GM18873 (cell line): ENCODE data around the gene ZNF350.
"Not testable (repeated sequence)": the region's sequence is repeated elsewhere in the genome, so short reads cannot be mapped to it uniquely, and the experiment has no call there.

Experiments
- ATAC-seq: cut with Tn5 transposase; IDR thresholded peaks from one replicate; pipeline ENCODE4 v1.9.1; 2021; ENCODE audit warnings: mild to moderate bottlenecking, moderate library complexity, moderate number of reproducible peaks; ENCODE audit not compliant: unreplicated experiment, low FRiP score

The ZNF350 gene

DNA sequence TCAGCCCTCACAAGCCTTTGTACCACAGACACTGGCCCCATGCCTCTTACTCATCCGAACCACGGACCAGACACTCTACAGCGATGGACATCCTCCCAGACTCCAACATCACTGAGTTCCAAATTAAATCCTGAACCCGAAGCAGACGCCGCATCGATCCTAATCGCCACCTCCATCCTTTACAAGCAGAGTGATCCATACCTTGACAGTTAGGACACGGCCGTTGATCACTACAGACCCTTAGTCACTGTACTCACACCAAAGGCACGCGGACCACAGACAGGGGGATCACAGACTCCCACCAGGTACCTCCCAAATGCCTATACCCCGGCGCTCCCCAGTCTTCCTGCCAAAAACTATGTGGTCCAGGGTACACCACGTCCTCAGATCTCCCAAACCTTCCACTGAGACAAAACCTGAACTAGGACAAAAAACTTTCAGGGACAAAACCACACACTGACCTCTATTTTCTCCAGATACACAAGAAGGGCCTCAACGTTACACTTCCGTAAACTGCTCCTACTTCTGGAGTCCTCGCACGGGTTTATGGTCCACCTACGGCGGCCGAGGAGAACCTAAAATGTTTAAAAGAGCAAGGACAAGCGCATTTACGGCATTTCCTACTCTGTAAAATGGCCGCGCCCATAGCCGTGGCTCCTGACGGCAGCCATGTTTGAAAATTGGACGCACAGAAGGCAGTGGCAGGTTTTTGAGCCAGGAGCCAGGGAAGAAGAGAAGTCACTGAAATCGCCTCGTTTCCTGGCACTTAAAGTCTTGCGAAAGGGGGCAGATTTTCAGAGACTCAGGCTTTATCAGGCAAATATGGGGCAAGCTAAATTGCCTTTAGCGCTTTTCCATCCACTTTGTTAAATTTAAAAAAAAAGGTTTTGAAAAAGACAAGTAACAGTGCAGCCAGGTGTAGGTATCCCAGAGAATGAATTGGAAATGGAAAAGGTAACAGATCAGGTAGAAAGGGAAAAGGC is at the start of gene ZNF350:
Gene ZNF350, minus strand, starts transcription at position 532 of the 983 bp plus-strand sequence. CDS start 12,480 bp downstream, outside the sequence.
- ATAC-seq = peak; percentile 69

DNA sequence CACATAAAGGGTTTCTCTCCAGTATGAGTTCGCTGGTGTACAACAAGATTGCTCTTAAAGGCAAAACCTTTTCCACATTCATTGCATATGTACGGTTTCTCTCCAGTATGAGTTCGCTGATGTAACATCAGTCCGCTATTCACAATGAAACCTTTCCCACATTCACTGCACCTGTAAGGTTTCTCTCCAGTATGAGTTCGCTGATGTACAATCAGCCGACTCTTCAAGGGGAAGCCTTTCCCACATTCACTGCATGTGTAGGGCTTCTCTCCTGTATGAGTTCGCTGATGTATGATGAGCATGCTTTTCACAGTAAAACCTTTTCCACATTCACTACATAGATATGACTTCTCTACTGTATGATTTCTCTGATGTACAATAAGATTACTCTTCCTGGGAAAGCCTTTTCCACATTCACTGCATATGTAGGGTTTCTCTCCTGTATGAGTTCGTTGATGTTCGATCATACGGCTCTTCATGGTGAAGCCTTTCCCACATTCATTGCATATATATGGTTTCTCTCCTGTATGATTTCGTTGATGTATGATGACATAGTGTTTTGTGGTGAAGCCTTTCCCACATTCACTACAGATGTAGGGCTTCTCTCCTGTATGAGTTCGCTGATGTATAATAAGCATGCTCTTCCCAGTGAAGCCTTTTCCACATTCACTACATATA is 47.5 kb upstream of the ZNF350 start:
- ATAC-seq = no peak

DNA sequence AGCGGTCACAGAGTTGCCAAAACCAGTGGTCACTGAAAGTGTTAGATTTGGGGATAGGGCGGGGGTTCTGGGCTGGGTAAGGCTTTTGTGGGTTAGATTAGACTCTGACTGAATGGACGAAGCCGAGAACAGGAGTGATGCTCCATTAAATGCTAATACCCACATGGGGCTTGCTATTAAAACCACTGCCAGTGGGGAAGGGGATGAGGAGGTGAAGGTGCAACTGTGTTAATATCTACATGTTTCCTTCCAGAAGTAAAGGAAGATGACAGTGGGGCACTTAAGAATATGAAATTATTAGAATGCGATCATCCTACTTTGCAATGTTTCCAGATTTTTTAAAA is 42.1 kb upstream of the ZNF350 start:
- no peak for ATAC-seq

DNA sequence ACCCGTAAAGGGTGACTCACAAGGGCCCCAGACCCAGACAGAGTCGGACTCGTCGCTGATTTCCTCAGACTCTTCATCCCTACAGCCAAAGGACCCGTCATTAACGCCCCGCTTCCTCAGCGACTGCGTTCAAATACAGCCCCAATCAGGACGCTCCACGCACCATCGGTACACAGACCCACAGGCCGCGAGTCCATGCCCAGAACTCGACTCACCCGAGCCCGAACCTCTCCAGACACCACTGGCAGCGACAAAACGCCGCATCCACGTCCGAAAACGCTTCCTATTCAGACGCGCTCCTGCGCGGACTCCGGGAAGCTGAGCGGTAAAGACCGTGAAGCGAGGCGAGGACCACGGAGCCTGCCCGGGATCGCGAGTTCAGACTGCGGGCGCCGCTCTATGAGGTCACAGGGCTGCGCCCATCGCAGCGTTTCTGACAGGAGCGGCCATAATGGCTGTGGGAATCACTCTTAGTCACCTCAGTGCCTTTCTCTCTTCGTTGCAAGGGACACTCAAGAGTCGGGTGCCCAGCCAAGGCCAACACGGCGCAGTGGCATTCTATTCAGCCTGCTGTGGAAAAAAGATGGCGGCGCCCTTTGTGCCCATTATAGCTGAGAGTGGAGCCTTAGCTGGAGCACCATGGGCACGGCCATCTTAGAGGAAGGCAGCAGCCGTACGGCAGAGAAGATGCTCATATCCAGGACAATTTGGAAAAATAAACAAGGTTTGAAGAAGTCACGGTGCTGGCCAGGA is 41.6 kb upstream of the ZNF350 start, which contains the start of gene ZNF614:
Gene ZNF614, minus strand, starts transcription at position 353 of the 753 bp plus-strand sequence. CDS start 2,634 bp downstream, outside the sequence.
- peak; percentile 62 for ATAC-seq

DNA sequence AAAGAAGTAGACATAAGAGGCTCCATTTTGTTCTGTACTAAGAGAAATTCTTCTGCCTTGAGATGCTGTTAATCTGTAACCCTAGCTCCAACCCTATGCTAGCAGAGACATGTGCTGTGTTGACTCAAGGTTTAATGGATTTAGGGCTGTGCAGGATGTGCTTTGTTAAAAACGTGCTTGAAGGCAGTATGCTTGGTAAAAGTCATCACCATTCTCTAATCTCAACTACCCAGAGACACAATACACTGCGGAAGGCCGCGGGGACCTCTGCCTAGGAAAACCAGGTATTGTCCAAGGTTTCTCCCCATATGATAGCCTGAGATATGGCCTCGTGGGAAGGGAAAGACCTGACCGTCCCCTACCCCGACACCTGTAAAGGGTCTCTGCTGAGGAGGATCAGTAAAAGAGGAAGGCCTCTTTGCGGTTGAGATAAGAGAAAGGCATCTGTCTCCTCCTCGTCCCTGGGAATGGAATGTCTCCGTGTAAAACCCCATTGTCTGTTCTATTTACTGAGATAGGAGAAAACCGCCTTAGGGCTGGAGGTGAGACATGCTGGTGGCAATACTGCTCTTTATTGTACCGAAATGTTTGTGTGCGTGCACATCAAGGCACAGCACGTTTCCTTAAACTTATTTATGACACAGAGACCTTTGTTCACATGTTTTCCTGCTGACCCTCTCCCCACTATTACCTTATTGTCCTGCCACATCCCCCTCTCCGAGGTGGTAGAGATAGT is 39.8 kb upstream of the ZNF350 start:
- not testable (repeated sequence) for ATAC-seq

DNA sequence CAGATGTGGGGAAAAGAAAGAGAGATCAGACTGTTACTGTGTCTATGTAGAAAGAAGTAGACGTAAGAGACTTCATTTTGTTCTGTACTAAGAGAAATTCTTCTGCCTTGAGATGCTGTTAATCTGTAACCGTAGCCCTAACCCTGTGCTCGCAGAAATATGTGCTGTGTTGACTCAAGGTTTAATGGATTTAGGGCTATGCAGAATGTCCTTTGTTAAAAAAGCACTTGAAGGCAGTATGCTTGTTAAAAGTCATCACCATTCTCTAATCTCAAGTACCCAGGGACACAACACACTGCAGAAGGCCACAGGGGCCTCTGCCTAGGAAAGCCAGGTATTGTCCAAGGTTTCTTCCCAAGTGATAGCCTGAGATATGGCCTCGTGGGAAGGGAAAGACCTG is 37.8 kb upstream of the ZNF350 start:
- ATAC-seq = not testable (repeated sequence)

DNA sequence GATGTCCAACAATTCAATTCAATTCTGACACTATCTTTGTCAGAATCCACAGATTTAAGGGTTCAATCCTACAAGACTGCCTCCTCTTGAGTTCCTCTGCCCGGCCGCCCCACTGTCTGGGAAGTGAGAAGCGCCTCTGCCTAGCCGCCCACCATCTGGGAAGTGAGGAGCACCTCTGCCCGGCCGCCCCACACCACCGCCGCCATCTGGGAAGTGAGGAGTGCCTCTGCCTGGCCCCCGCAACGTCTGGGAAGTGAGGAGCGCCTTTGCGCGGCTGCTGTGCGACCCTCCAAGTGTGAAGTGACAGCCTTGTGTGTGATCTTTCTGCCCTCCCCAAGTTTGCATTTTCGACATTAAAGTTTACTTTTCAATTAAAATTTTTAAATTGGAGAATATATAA is 35.6 kb upstream of the ZNF350 start:
- no peak for ATAC-seq

DNA sequence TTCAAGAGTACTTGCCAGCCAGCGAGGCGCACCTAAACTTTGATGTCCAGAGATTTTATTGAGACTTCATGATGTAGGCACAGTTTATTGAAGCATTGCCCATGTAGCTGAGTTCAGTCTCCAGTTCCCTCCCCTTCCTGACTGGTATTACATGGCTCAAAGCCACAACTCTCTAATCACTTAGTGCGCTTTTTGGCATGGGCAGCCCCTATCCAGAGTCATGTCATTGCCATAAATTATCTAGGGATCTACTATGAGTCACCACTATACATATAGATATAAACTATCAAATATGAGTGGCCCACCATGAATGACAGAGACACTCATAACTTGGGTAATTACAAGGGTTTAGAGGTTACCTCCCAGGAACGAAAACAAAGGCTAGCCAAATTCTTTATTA is 33.9 kb upstream of the ZNF350 start:
- no peak for ATAC-seq

DNA sequence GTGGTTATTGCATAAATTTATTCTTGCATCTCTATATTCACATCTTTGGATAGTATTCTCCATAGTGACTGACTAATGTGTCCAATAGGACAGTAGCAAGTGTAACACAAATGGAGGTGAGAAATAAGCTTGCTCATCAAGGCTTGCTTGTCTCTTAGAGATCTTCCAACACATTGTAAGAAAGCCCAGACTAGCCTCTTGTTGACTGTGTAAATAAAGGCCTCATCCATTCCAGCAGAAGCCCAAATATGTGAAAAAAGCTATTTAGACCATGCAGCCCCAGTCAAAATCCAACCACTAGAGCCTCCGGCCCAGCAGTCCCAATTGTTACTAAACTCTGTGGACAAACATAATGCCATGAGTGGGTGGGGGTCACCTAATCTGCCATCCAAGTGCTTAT is 24.0 kb upstream of the ZNF350 start:
- no peak for ATAC-seq

DNA sequence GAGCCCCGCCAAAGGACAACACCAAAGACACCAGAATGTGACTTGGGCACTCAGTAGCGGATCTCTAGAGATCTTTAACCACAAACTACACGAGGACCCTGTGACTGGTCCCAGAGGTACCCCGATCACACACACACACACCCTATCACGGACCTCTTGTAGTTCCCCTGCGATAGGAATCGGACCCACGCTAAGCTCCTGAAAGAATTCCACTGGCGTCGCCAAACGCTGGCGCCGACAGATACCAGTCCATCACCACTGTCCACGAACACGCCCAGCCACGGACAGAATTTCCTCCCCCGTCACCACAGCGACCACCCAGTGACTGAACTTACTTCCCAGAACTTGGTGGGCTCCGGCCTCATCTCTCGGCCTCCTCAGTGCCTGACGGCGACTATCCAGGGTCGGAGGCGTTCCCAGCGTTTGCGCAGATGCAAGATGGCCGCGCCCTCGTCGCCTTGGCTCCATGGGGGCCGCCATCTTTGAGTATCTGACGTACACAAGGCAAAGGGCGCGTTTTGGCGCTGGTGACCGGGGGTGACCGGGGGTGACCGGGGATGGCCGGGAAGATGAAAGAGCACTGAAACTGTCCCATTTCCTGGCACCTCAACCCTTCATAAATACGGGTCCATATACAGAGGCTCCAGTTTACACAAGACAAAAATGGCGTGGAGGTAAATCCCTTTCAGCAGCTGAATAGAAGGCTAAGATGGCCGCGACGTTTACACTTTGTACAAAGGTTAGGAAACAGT is 21.3 kb upstream of the ZNF350 start, which contains the start of gene ZNF615:
Gene ZNF615, minus strand, starts transcription at position 406 of the 752 bp plus-strand sequence. CDS start 4,500 bp downstream, outside the sequence.
- ATAC-seq = peak; percentile 60

DNA sequence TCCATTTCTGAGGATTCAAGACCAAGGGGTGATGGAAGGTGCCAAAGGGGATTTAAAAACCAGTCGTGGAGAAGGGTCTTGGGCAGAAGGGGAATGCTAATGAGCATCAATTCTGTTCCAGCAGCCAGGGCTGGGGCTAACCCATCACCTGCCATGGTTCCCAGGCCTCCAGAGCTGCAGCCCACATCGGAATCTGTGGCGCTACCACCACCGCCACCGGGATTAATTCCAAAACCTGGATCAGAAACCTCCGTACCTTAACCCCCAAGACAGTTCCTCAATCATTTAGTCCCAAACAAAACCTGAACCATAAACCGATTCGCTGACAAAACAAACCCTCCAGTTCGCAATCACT is 20.8 kb upstream of the ZNF350 start:
- ATAC-seq = peak; percentile 6

DNA sequence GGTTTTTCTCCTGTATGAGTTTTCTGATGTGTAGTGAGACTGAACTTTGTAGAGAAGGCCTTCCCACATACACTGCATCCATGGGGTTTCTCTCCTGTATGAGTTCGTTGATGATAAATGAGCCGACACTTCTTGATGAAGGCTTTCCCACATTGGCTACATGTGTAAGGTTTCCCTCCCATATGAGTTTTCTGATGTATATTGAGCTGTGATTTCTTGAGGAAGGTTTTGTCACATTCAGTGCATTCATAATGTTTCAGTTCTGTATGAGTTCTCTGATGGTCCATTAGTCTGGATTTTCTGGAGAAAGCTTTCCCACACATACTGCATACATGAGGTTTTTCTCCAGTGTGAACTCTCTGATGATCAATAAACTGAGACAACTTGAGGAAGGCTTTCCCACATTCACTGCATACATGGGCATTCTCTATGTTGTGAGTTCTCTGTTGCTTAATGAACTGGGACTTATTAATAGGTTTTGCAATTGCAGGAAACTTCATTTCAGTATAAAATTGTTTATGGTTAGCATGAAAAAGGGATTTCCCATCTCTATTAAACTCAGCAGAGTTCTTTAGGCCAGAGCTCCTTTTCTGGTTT is 7.5 kb upstream of the ZNF350 start:
- ATAC-seq = no peak

DNA sequence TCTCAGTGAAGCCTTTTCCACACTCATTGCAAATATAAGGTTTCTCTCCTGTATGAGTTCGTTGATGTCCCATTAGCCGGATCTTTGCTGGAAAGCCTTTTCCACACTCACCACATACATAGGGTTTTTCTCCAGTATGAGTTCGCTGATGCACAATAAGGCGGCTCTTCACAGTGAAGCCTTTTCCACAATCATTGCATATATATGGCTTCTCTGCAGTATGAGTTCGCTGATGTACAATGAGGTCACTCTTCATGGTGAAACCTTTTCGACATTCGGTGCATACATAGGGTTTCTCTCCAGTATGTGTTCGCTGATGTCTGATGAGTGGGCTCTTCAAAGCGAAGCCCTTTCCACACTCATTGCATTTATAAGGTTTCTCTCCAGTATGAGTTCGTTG is 6.8 kb upstream of the ZNF350 start:
- no peak for ATAC-seq

DNA sequence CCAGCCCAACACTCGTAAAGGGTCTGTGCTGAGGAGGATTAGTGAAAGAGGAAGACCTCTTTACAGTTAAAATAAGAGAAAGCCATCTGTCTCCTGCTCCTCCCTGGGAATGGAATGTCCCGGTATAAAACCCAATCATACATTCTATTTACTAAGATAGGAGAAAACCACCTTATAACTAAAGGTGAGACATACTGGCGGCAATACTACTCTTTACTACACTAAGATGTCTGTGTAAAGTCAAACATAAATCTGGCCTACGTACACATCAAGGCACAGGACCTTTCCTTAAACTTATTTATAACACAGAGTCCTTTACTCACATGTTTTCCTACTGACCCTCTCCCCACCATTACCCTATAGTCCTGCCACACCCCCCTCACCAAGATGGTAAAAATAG is 3.3 kb downstream of the ZNF350 start:
- no peak for ATAC-seq

DNA sequence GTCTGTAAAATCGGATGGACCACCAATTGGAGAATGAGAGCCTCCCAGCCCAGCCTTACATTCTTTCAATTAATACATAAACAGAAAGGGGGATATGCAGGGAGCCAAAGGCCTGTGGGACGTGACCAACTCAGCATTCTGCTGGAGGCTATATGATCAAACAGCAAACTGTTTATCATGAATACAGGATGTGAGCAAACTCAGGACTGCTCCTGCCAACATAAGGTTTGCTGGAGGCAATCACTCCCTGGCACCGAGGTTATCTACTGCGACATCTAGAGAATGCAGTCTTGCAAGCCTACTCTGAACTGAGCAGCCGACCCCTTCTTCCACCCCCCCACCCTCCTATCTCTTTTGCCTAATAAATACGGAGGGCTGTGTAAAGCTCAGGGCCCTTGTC is 5.7 kb downstream of the ZNF350 start:
- not testable (repeated sequence) for ATAC-seq

DNA sequence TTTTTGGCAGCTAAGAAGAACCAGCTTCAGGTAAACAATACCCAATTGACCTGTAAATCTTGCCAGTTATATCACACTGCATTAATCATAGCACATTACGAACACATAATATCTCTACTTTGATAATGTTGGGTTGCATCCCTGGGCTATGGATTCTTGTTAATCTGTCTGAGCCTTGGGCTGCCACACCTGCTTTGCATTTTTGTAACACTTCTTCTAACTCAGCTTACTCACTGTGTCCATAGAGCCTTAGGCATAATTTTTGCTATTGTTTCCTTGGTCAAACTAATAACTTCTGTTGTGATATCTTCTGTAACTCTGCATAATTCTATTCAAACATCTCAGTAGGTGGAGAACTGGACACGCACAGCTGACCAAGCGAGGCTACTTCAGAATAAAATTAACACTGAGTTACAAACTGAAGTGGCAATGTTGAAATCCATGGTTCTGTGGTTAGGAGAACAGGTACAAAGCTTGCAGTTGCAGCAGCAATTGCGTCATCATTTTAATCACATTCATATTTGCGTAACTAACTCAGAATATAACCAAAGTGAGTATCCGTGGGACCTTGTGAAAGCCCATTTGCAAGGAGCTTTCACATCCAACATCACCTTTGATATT is 6.4 kb downstream of the ZNF350 start:
- no peak for ATAC-seq

DNA sequence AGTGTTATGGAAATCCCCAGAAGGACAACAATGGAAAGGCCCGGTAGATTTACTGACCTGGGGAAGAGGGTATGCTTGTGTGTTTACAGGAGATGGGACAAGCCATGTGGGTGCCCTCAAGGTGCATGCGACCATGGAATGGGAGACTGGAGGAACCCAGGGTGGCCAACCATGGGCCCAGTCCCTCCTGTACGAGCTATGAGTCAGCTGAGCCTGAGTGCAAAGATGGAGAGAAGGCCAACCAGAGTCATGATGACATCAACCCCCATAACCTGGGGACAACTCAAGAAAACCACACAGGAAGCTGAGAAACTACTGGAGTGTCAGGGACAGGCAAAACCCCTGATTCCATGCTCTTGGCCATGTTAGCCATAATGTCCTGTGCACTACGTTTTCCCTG is 7.8 kb downstream of the ZNF350 start:
- no peak for ATAC-seq

DNA sequence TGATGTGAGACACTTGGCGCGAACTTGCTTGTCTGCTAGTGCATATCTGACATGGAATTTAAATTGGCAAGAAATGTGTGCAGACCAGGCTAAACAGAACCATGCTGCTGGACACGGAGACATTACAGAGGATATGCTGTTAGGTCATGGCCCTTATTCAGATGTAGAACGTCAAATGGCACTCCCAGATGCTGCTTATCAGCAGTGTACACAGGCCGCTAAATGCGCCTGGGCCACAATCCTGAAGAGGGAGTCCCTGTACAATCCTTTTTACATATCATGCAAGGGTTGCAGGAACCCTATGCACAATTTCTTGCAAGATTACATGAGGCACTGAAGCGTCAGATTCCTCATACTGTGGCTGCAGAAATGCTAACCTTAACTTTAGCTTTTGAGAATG is 9.3 kb downstream of the ZNF350 start:
- ATAC-seq = no peak

DNA sequence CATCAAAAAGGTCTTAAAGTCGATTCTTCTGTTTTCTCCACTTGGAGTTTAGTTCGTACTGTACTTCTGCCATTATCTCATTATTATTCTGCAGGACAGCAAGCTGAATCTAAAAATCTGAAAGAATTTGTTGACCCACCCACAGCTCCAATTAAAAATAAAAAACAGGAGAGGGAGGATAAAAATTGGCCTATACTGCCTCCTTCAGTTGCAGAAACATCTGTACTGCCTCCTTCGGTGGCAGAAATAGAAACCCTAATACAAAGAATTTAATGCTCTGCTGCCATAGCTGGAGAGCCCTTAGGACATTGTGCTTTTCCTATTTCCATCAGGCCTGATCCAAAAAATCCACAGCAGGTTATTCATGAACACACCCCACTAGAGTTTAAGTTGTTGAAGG is 9.8 kb downstream of the ZNF350 start:
- no peak for ATAC-seq
